NK-92 (cell line): ENCODE results near the gene OR14A16.

Experiments
- DNase-seq: peaks from one replicate; lab custom pipeline; 2025; ENCODE audit not compliant: unreplicated experiment; lab: John Stamatoyannopoulos, UW

OR14A16 gene, protein sequence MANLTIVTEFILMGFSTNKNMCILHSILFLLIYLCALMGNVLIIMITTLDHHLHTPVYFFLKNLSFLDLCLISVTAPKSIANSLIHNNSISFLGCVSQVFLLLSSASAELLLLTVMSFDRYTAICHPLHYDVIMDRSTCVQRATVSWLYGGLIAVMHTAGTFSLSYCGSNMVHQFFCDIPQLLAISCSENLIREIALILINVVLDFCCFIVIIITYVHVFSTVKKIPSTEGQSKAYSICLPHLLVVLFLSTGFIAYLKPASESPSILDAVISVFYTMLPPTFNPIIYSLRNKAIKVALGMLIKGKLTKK

DNA sequence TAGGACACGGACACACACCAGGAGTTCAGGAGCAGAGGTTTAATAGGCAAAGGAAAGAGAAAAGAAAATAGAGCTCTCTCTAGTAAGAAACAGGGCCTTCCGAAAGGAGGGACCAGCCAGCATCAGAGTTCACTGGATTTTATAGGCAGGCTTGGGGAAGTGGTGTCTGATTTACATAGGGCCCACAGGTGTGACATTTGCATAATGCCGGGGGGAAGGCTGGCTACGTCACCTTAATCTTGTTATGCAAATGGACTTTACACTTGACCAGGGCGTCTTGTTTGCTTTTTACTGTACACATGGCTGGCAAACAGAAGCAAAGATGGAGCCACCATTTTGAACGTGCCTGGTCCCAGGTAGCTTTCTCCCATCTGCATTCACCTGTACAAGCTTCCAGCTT, at the start of gene OR14A16:
TSS of gene OR14A16 (minus strand) at position 97 of the 400 bp plus-strand sequence. CDS start 8,390 bp downstream, outside the sequence.
- no peak for DNase-seq

DNA sequence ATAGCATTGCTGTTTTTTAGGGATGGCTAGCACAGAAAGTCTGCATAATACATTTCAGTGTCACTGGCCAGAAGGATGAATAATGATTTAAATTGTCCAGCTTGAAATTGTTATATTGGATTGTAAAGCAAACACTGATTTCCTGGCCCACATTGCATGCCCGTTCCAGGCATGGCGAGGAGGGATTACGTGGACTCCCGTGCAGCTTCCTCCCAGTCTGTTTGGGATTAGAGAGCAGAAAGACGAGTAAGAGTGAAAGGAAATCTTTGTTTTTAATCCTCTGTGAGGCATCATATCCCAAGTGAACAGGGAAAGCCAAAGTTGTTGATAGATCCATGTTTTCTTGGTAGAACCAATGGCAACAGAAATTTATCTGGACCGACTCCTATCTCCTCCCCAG, 41.5 kb upstream of the OR14A16 start:
- no peak for DNase-seq

DNA sequence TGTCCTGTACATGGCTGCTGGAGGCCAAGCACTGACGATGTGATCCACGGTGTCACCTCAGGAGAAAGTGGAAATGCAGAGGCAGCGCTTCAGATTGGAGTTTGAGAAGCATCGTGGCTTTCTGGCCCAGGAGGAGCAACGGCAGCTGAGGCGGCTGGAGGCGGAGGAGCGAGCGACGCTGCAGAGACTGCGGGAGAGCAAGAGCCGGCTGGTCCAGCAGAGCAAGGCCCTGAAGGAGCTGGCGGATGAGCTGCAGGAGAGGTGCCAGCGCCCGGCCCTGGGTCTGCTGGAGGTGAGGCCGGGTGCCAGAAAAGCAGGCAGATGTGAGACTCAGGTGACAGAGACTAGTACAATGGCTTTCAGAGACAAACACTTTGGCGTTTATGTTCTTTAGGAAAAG, 40.7 kb upstream of the OR14A16 start:
- DNase-seq = no peak

DNA sequence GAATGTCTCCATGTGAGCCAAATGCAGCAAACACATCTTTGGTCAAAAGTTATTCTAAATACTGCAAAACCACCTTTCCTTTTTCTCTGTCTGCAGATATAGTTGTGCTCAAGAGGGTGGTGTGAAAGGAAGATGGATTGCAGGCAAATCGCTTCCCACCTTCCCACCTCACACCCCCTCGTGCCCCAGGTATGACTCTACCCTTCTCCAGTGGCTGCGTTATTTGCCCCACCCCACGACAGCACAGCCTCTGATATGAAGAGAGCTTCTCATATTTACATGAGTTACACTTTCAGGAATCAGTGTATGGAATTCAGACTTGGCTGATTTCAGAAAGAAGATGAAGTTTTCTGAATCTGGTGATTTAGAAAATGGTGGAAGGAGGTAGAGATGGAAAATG, 38.8 kb upstream of the OR14A16 start:
- DNase-seq = no peak

DNA sequence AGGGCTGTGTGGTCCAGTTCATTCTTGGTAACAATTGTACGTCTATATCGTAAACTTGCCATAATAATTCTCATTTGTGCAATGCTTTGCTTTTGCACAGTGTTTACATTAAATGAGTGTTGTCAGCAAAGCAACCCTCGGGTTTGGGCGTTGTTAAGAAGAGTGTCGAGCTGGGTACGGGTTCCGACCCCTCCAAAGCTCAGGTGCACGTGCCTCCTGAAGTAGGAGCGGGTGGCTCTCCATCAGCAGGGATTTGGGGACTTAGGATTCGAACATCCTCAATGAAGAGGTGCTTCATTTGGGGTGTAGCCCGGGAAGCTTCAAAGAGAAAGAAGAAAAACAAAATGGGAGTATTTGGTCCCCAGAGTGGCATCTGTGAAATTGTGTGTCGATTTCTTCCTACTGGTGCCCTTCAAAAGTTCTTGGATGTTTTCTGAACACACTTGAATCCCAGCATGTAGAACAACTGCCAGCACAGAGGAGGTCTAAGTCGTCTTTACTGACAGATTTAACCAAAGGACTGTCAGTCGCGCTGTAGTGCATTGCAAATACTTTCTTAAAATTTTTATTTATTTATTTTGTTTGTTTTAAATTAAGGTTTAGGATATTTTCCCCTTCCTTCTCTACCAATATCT, 34.2 kb upstream of the OR14A16 start:
- no peak for DNase-seq

DNA sequence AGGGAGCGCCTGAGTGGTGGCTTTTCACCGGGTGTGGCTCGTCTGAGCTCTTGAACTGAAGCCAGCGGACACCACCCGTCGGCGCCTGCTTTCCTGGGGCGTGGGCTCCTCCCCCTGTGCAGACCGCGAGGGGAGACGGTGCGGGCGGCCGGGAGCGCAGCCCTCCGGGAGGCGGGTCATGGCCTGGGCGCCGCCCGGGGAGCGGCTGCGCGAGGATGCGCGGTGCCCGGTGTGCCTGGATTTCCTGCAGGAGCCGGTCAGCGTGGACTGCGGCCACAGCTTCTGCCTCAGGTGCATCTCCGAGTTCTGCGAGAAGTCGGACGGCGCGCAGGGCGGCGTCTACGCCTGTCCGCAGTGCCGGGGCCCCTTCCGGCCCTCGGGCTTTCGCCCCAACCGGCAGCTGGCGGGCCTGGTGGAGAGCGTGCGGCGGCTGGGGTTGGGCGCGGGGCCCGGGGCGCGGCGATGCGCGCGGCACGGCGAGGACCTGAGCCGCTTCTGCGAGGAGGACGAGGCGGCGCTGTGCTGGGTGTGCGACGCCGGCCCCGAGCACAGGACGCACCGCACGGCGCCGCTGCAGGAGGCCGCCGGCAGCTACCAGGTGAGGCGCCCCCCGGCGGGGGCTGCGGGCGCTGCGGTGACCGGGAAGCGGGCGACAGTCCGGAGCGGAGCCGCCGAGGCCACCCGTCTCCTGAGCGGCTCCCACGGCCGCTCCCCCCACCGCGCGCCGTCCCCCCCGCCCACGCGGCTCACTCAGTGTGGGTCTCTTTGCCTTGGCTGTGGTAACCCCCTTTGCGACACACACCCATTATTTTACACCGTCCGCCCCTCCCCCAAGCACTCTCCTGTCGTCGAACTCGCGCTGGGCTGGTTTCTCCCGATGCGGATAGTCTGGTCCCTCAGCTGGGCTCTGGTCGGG, 33.4 kb upstream of the OR14A16 start, which contains the start of gene TRIM58:
TSS of gene TRIM58 (plus strand) at position 119 of the 916 bp plus-strand sequence. CDS start at position 179, 60 bp downstream.
- no peak for DNase-seq

DNA sequence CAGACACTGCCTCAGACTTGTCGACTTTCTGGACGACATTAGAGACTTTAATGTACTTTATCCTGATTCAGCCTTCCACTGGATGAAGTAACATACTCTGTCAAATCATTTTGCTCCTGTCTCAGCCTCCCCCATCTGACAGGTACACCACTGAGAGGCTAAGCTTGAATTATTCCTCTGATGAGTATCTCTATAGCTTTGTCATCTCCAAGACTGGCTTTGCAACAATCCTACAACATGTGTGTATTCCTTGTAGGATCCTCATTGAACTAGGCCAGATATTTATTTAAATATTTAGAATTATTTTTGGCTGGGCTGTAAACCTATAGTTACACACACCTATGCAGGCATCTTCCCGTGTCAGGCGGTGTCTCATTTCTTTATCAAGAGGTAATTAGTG, 32.0 kb upstream of the OR14A16 start:
- DNase-seq = no peak

DNA sequence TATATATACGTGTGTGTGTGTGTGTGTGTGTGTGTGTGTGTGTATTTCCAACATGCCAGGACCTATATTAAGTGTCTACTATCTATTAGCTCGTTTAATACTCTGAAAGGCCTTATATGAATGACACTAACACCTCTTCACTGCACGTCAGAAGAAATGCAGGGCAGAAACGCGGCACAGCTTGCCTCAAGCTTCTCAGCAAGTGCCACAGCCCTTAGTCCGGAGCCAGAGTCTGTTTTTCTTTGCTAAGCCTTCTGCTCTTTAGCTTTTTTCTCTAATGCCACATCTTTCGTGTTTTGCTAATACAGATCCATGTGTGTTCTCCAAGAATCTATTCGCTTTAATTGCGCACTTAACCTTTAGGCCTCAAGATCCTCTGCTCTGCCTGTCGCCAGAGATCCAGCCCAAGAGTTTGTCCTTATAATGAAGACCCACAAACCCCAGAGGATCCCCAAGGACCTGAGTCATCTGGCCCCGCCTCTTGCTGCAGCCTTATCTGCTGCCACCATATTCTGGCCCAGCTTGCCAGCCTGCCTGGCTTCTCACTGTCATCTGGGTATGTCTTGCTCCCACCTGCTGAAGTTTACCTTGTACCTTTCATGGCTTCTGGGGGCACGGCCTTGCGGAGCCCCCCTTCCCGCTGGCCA, 31.1 kb upstream of the OR14A16 start:
- no peak for DNase-seq

DNA sequence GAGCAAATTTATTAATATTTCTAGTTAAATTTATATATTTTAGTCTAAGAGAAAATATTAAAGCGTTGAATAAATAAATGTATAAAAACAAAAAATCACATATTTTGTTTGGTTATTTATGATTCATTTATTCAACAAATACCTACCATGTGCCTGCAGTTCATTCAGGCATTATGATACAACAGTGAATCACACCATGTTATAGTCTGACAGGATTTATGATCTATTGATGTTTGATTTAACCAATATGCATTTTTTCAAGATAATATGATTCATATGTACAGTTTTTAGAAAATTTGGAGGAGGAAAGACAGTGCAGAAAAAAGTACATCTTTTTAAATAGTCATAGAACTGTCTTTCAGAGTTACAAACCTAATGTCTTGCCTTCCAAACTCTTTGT, 25.7 kb upstream of the OR14A16 start:
- no peak for DNase-seq

DNA sequence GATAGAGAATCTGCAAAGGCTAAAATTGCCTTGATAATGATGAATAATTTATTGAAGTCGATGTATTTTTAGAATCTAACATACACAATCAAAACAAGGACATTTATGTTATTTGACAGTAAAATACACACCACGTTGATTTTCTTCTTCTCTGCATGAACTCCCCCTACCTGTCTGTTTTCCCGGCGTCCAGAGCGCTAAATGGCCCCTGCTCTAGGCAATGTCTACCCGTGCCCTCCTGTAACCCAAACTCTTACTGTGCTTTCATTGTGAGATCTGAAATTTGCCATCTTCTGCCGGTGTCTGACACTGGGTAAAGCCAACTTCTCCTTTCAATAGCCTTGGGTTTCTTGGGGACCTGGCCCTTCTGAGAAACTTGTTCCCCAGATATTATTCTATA, 24.4 kb upstream of the OR14A16 start:
- DNase-seq = no peak

DNA sequence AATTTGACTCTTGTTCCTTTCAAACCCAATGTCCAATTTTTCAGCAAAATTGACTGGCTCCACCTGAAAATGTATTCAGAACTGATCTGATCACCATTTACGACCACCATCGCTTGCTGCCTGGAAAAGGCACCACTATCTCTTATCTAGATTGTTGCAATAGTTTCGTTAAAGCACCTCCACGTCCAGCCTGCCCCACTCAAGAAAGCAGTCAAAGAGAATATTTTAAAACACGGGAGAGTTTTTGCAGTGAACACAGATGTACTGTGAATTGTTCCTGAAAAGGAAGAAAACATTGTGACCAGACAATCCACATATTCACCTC, 21.7 kb upstream of the OR14A16 start:
- DNase-seq = no peak

DNA sequence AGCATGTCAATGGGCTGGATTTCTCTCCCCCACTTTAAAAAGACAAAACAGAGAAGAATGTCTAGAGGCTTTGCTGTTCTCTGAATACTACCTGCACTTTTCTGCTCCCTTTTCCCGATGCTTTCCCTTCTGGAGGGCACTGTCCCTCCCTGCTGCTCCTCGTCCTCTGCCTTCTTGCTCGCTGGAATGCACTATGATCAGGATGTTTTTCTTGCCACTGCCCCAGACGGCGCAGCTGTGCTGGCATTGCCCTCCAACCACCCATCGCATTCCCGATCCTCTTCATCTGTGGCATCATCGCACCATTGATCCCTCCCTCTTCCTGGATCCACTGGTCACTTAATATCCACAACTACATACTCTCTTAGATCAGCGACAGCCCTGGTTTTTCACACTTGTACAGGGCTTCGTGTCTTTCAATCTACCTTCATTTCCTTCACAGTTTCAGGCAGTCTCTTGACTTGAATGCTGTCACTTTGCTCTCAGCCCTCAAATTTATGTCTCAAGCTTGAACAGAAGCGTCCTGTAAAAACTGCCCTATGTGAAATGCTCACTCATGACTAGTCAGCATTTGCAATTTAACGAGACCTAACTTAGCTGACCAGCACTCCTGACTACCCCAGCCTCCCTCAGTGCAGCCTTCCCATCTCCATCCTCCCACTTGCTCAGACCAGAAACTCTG, 21.2 kb upstream of the OR14A16 start:
- no peak for DNase-seq

DNA sequence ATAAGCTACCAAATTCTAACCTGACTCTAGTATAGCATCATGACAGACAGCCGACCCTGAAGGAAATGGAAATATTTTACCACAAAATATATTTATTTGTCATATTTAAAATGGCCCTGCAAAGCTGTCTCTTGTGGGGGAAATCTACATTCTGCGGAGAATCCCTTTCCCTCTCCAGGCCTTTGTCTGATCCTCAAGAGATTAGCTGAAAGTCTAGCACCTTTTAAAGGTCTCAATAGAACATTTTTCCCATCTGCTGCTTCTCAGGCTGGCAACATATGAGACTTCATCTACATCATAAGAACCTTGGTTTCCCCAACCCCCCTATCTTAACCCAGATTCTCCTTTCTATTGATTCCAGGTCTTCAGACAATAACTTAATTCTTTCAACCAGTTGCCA, 19.5 kb upstream of the OR14A16 start:
- no peak for DNase-seq

DNA sequence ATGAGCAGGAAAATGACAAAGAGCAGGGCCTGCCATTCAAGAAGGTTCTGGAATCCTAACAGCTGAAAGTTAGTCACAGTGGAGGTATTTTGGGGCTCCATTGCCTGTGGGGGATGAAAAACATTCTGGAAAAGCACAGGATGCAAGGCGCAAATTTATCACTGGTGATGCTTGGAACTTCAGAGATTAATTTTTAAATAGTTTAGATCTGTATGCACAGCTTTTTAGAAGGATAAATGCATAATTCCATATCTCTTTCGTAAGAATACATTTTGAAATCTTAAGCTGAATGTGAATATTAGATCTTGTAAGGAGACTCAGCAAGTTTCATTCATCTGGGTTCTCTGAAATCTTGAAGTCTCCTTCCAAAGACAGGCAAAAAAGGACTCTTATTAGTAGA, 17.9 kb upstream of the OR14A16 start, which contains the start of gene OR11L1:
TSS of gene OR11L1 (minus strand) at position 101 of the 400 bp plus-strand sequence. CDS start at position 101, 0 bp downstream.
- no peak for DNase-seq

DNA sequence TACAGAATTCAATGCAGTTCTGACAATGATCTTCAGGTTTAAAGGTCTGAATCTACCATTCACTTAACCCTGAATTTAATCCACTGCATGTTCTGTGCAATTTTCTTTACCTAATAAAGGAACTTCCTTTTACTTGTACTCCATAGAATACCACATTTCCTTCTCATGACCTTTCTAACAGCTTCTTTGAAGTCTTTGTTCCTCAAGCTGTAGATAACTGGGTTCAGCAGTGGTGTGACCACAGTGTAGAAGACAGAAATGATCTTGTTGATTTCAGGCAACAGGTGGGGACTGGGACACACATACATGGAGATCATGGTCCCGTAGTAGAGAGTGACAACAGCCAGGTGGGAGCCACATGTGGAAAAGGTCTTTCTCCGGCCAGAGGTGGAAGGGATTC, 16.9 kb upstream of the OR14A16 start:
- no peak for DNase-seq

DNA sequence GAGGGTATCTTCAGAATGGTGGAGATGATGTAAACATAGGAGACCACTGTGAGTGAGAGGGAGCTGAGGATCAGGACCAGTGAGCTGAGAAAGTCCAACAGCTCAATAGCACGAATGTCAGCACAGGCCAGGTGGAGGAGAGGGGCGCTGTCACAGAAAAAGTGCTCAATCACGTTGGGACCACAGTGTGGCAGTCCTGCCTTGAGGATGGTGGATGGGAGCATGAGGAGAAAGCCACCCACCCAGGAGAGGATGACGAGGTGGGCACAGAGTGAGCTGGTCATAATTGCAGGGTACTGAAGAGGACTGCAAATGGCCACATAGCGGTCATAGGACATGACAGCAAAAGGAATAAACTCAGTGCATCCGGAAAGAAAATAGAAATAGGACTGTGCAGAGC, 9.7 kb upstream of the OR14A16 start:
- no peak for DNase-seq

DNA sequence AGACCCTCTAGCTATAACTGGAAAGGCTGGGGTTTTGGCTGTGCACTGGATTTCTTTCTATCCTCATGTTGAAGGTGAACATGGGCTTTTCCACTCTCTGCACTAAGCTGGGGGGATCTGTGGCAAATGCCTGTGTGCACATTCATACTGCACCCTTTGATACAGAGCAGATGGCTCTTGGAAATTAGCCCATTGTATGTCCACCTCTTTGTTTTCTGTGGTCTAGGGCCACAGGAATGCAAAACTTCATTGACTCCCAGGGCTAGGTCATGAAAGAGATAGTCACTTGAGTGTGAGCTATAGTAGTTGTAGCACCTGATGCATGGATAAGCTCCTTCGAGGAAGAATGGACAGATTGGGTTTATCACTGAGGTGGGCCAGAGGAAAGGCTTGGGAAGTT, 5.7 kb upstream of the OR14A16 start:
- no peak for DNase-seq

DNA sequence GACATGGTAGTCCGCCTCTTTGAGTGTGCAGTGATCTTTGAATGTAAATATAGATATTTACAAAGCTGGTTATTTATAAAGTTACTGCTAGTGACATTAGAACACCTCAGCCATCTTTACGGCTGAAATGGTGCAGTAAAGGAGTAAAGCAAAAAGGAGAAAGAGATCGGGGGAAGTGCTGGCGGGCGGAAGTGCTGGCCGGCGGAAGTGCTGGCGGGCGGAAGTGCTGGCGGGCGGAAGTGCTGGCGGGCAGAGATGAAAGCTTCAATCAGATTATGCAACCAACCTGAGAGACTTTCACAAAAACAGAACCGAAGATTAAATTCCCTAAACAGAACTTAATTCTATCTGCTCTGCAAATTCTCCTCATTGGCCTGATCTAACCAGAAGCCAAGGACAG, 1.4 kb upstream of the OR14A16 start:
- no peak for DNase-seq

DNA sequence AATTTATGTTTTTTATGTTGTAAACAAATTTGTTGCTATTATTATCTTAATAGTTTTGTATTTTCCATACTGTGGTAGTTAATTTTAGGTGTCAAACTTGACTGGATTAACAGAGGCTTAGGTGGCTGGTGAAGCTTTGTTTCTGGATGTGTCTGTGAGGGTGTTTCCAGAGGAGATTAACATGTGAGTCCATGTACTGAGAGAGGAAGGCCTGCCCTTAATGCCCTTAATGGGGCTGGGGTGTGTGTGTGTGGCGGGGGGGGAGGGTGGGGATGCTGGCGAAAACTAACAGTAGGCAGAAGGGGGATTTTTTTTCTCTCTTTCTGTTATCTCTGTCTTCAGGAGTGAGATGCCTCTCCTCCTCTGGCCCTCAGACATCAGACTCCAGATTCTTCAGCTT, 1.9 kb downstream of the OR14A16 start:
- DNase-seq = no peak

DNA sequence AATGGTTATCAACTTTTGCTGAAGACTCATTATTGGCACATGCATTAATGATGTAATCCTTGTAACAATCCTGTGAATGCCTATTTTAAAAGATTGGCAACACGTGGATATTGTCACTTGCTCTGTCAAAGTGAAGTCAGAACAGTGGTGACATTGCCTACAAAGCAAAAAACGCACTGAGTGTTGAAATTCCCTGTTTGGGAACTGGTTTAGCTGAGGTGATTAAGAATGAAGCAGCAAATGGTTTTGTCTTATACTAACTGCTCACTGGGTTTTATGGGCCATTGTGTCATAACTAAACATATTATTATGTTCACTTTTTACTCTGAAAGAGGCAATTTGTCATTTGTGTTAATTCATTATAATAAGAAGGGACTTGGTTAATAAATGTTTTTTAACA, 11.3 kb downstream of the OR14A16 start:
- DNase-seq = no peak

DNA sequence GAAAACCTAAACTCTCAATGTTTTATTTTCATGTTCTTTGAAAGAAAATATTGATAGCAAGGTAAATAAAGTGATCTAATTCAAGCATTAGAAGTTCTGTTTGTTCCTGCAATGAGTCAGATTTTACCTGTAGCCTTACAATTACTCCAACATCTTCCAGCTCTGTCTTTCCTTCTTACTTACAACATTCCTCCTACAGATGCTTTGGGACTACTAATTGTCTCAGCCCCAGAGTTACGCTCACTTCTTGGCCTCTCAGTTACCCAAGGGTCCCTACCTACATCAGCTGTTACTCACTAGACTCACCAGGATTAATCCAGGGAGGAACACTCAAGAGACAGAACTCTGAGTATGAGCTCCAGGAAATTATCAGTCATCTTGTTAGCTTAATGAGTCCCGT, 26.4 kb downstream of the OR14A16 start:
- DNase-seq = no peak
